Heart right ventricle (tissue), 16 donors: ENCODE measurements around the gene IRAK3. TPM values are rescaled to one million over a fixed set of nuclear protein-coding genes. Genes with fewer than 3 reads are reported as not detected.

ENCODE experiments used
- ATAC-seq, 8 donors: fragments of 200-7000 bp; cut with Tn5 transposase; one replicate each; pipeline ENCODE4 v1.9.1; 2020; ENCODE audit warnings: mild to moderate bottlenecking in 8 of 8, moderate library complexity in 8 of 8, moderate number of reproducible peaks in 1 of 8
- DNase-seq, 2 donors: peaks; one replicate each; pipeline ENCODE4 v3.0.0-alpha.2; 2020
- H3K27ac ChIP-seq, 10 donors: fragments of 200-600 bp; sonication (generic) in 2 of 10; one replicate each; pipeline versions ENCODE4 v1.5.0 to v1.8.0; 2020 to 2022; ENCODE audit warnings: mild to moderate bottlenecking in 3 of 10
- H3K27me3 ChIP-seq, 7 donors: fragments of 200-600 bp; one replicate each; pipeline ENCODE4 v1.8.0; 2021 to 2022; ENCODE audit warnings: mild to moderate bottlenecking in 2 of 7
- H3K36me3 ChIP-seq, 9 donors: fragments of 200-600 bp; sonication (generic) in 1 of 9; one replicate each; pipeline versions ENCODE4 v1.5.0 to v1.8.0; 2020 to 2022; ENCODE audit warnings: mild to moderate bottlenecking in 2 of 9
- H3K4me1 ChIP-seq, 9 donors: fragments of 200-600 bp; sonication (generic) in 1 of 9; one replicate each; pipeline versions ENCODE4 v1.5.0 to v1.8.0; 2020 to 2022; ENCODE audit warnings: mild to moderate bottlenecking in 4 of 9
- H3K4me3 ChIP-seq, 10 donors: fragments of 200-600 bp; sonication (generic) in 2 of 10; one replicate each; pipeline versions ENCODE4 v1.5.0 to v1.8.0; 2020 to 2022; ENCODE audit warnings: mild to moderate bottlenecking in 7 of 10, moderate library complexity in 2 of 10
- H3K9me3 ChIP-seq, 11 donors: fragments of 200-600 bp in 10 of 11; sonication (generic) in 2 of 11; one replicate each; pipeline versions ENCODE4 v1.5.0 to v1.8.0; 2013 to 2022; ENCODE audit warnings: mild to moderate bottlenecking in 2 of 11, control low read depth in 1 of 11, moderate library complexity in 1 of 11
- CTCF ChIP-seq, 9 donors: fragments of 200-600 bp; sonication (generic) in 2 of 9; IDR thresholded peaks; one replicate each; pipeline versions ENCODE4 v1.5.0 to v1.8.0; 2021 to 2022; ENCODE audit warnings: antibody characterized with exemption in 9 of 9, mild to moderate bottlenecking in 5 of 9, moderate library complexity in 1 of 9
- WGBS, 2 donors: extraction: QIAGEN DNeasy Blood & Tissue Kit; methylation state at CpG; one replicate each; pipeline ENCODE4 v1.1.7; 2013; ENCODE audit warnings: inconsistent platforms in 1 of 2; 5-methylcytosine and 5-hydroxymethylcytosine counted together
- intact Hi-C, 10 donors: fragments of 100-400 bp; cut with DNase I; formaldehyde crosslinking; loops; one replicate each; pipeline versions ENCODE4 v1.11.1 to v1.14.2; 2022
- polyA plus RNA-seq, 2 donors: library from polyadenylated mRNA; stranded (reverse); fragments of 200-250 nt; gene quantifications; one replicate each; pipeline ENCODE4 v1.2.3, GENCODE V29; 2013
- total RNA-seq, 10 donors: library from RNA; stranded (reverse); fragmentation: NEBNext Ultra II Directional in 3 of 10; extraction: Animal tissue kit (Norgen Biotek cat#: 25700) in 3 of 10; gene quantifications; one replicate each; pipeline versions ENCODE4 v1.2.1 to v1.2.4, GENCODE V29; 2021 to 2023
- donor health status: Arrhythmogenic right ventricular cardiomyopathy.
- donor health status: ischemic (EF 13 %, LVEDD 7.1; RV severe dilation, severe dysfunction).
- donor health status: healthy with polysubstance abuse.
- donor health status: DM: no; HTN: yes; CAD: no.
- donor health status: DM: no; HTN: no; CAD: no.
- donor health status: ischemic (EF 25% LVEDD 6.9; RV normal size, moderate dysfunction).
- donor health status: ischemic (EF 25% LVEDD 5.7; RV mildly dilated, moderate dysfunction).
- donor health status: healthy.
- donor health status: DM: yes; HTN: yes; CAD: no.
- donor health status: Ischemic cardiomyopathy.
- donor health status: ischemic (EF 35%, LVEDD 5.7; RV mildly dilated, moderate dysfunction).
- donor health status: nonischemic (EF 11% LVEDD 7.7; RV severe dilation, severe dysfunction).
- donor health status: DM: yes; HTN: yes; CAD: no.
- donor health status: PGD.
- donor health status: ischemic (EF 29% LVEDD 5.4; RV normal size, mild dysfunction).
- donor health status: nonischemic (EF 23%, LVEDD 6.1; RV moderate dilation, normal function).

The IRAK3 gene
- total and polyA plus RNA-seq, 12 donors, result 2.8 to 9.3 (median 4.3) TPM

GRCh38 chr12:66288121-66288520 is 99.1 kb downstream of the IRAK3 start:
- intact Hi-C loops, result loop anchor here in 1 of 10 donors (10.0 kb wide), 1 partner anchor 107 kb away; no protein-coding TSS in a partner anchor
- TF ChIP-seq CTCF (IDR thresholded peaks at IDR 0.05), result no peak
- WGBS, 2 donors, result 83 to 89% methylated on average over 5 of the region's 5 CpGs

GRCh38 chr12:66289485-66289884 is 100.5 kb downstream of the IRAK3 start:
- intact Hi-C loops, result loop anchor here in 1 of 10 donors (10.0 kb wide), 1 partner anchor 105 kb away; no protein-coding TSS in a partner anchor

More at GRCh38 chr12:66288121-66288520, 99.1 kb downstream of the IRAK3 start:
- Histone ChIP-seq H3K4me1 (peaks cover 0 to 11% (median 0%) of the 10 kb centered on the region in 9 donors), H3K4me3 (no peak overlapping the region), H3K27me3 (no peaks in the 10 kb centered on the region), H3K36me3 (no peaks in the 10 kb centered on the region), H3K27ac (peak overlapping the region in 1 of 10 donors; percentile 62), H3K9me3 (no peaks in the 10 kb centered on the region)
- ATAC-seq, result no peak
- no peak for DNase-seq

GRCh38 chr12:66290716-66291200 is 101.7 kb downstream of the IRAK3 start:
- Histone ChIP-seq H3K27ac (peak overlapping the region in 1 of 10 donors; percentile 42), H3K4me1 (peaks cover 0 to 11% (median 0%) of the 10 kb centered on the region in 9 donors), H3K4me3 (no peak overlapping the region), H3K27me3 (no peaks in the 10 kb centered on the region), H3K9me3 (no peaks in the 10 kb centered on the region), H3K36me3 (no peaks in the 10 kb centered on the region)
- no peak for TF ChIP-seq CTCF (IDR thresholded peaks at IDR 0.05)
- ATAC-seq, result no peak
- no peak for DNase-seq
- intact Hi-C loops, result no loop called here
- 78 to 83% methylated on average over 2 of the region's 2 CpGs for WGBS, 2 donors

More at GRCh38 chr12:66289485-66289884, 100.5 kb downstream of the IRAK3 start:
- DNase-seq (no peak), ATAC-seq (no peak)
- Histone ChIP-seq H3K9me3 (no peaks in the 10 kb centered on the region), H3K4me3 (no peak overlapping the region), H3K36me3 (no peaks in the 10 kb centered on the region), H3K27ac (peak overlapping the region in 1 of 10 donors; percentile 42), H3K4me1 (peaks cover 0 to 11% (median 0%) of the 10 kb centered on the region in 9 donors), H3K27me3 (no peaks in the 10 kb centered on the region)
- TF ChIP-seq CTCF (IDR thresholded peaks at IDR 0.05), result no peak
- WGBS, 2 donors, result 89 to 94% methylated on average over 2 of the region's 2 CpGs

- H3K36me3 ChIP-seq, result no peaks in the 10 kb centered on the region
- H3K4me3 ChIP-seq, result no peak overlapping the region
- no peaks in the 10 kb centered on the region for H3K9me3 ChIP-seq
- WGBS, 2 donors, result 91 to 95% methylated on average over 1 of the region's 1 CpG
- DNase-seq (no peak), ATAC-seq (no peak)
- H3K27me3 ChIP-seq, result peaks cover 0 to 7% (median 0%) of the 10 kb centered on the region in 7 donors
- H3K27ac ChIP-seq, result no peak overlapping the region
- TF ChIP-seq CTCF (IDR thresholded peaks at IDR 0.05), result no peak
- intact Hi-C loops, result no loop called here
- H3K4me1 ChIP-seq, result peaks cover 0 to 4% (median under 1%) of the 10 kb centered on the region in 9 donors
Measured at GRCh38 chr12:66296176-66296683, 107.2 kb downstream of the IRAK3 start.
